Erythroblast (primary cell): ENCODE results near the gene SIPA1L3.
"Not testable (repeated sequence)": the region's sequence is repeated elsewhere in the genome, so short reads cannot be mapped to it uniquely, and the experiment has no call there.

Source experiments
- DNase-seq, 2 experiments: peaks; one replicate each; lab custom pipeline; 2025; lab: John Stamatoyannopoulos, UW
- GATA1 ChIP-seq: IDR thresholded peaks from 2 replicates; pipeline ENCODE4 v1.6.1; 2011; ENCODE audit warnings: low read depth, mild to moderate bottlenecking, control low read depth, low read length, moderate library complexity
- POLR2A ChIP-seq: IDR thresholded peaks from 2 replicates; pipeline ENCODE4 v1.6.1; 2011; ENCODE audit warnings: mild to moderate bottlenecking, low read length

Gene SIPA1L3

GRCh38 chr19:38060331-38060730 lies 153.3 kb downstream of the SIPA1L3 start:
- DNase-seq = no peak
- TF ChIP-seq POLR2A (no peak), GATA1 (no peak)

- no peak for DNase-seq
- TF ChIP-seq POLR2A = no peak
Observed at GRCh38 chr19:38061294-38061693, 154.3 kb downstream of the SIPA1L3 start.

- DNase-seq = no peak
- TF ChIP-seq POLR2A (no peak), GATA1 (no peak)
Observed at GRCh38 chr19:38062959-38063761, 156.2 kb downstream of the SIPA1L3 start.

GRCh38 chr19:38063928-38064327 lies 156.9 kb downstream of the SIPA1L3 start:
- no peak for TF ChIP-seq POLR2A
- TF ChIP-seq GATA1 = no peak
- DNase-seq = no peak

- TF ChIP-seq GATA1 = no peak
- DNase-seq = no peak
Observed at GRCh38 chr19:38064661-38065425, 157.8 kb downstream of the SIPA1L3 start.

GRCh38 chr19:38065775-38066174 lies 158.8 kb downstream of the SIPA1L3 start:
- not testable (repeated sequence) for DNase-seq

- no peak for DNase-seq
- TF ChIP-seq GATA1 (no peak), POLR2A (no peak)
Observed at GRCh38 chr19:38068826-38069225, 161.8 kb downstream of the SIPA1L3 start.

- peak in 1 of 2 experiments; percentile 8 for DNase-seq
- TF ChIP-seq GATA1 (no peak), POLR2A (no peak)
Observed at GRCh38 chr19:38070573-38070972, 163.6 kb downstream of the SIPA1L3 start.

- DNase-seq = not testable (repeated sequence)
Observed at GRCh38 chr19:38071054-38071453, 164.0 kb downstream of the SIPA1L3 start.

GRCh38 chr19:38071647-38072046 lies 164.6 kb downstream of the SIPA1L3 start:
- TF ChIP-seq GATA1 (no peak), POLR2A (no peak)

GRCh38 chr19:38072776-38073750 lies 166.1 kb downstream of the SIPA1L3 start:
- no peak for DNase-seq
- TF ChIP-seq GATA1 (no peak), POLR2A (no peak)

More at GRCh38 chr19:38071647-38072046, 164.6 kb downstream of the SIPA1L3 start:
- no peak for DNase-seq

GRCh38 chr19:38073841-38074685 lies 167.1 kb downstream of the SIPA1L3 start:
- DNase-seq = no peak
- no peak for TF ChIP-seq POLR2A
- no peak for TF ChIP-seq GATA1

GRCh38 chr19:38076337-38076736 lies 169.3 kb downstream of the SIPA1L3 start:
- TF ChIP-seq GATA1 (no peak), POLR2A (no peak)
- DNase-seq = no peak
